ENCODE results near the gene PCDH18.

GRCh38 chr4:137541181-137541580, 8.9 kb upstream of the PCDH18 start:
- TF ChIP-seq CTCF (conservative IDR thresholded peaks at IDR 0.05 in 1 of 2, IDR thresholded peaks at IDR 0.05 in 1 of 2; ENCODE audit: extremely low read depth in 1 of 2, insufficient read depth in 1 of 2, low read depth in 1 of 2, low read length in 2 of 2) = no peak
- TF ChIP-seq EZH2 (IDR thresholded peaks at IDR 0.05; ENCODE audit: borderline replicate concordance, low read length) = no peak
